Tibial artery (tissue), 4 donors: Measurements from ENCODE around the gene KCNN3.

Experiments used
- DNase-seq, 2 donors: peaks; one replicate each; pipeline ENCODE4 v3.0.0-alpha.2; 2019
- H3K27ac ChIP-seq, 2 donors: fragments of 200-600 bp; sonication (generic) in 1 of 2; 1 replicate in 1 of 2; 2 replicates in 1 of 2; pipeline ENCODE4 v1.5.1; 2018 to 2019; ENCODE audit warnings: mild to moderate bottlenecking in 1 of 2
- H3K27me3 ChIP-seq, 2 donors: fragments of 200-600 bp; sonication (generic) in 1 of 2; one replicate each; pipeline versions ENCODE4 v1.5.1 to v1.6.0; 2016 to 2019
- H3K36me3 ChIP-seq, 3 donors: fragments of 200-600 bp; sonication (generic) in 2 of 3; one replicate each; pipeline ENCODE4 v1.5.1; 2016 to 2019; ENCODE audit warnings: mild to moderate bottlenecking in 2 of 3
- H3K4me1 ChIP-seq, 4 donors: fragments of 200-600 bp; sonication (generic) in 2 of 4; 1 replicate in 3 of 4; 2 replicates in 1 of 4; pipeline ENCODE4 v1.5.1; 2016 to 2019
- H3K4me3 ChIP-seq, 2 donors: fragments of 200-600 bp; sonication (generic) in 1 of 2; 1 replicate in 1 of 2; 2 replicates in 1 of 2; pipeline ENCODE4 v1.5.1; 2018 to 2019; ENCODE audit warnings: mild to moderate bottlenecking in 2 of 2
- H3K9me3 ChIP-seq, 3 donors: fragments of 200-600 bp; sonication (generic) in 1 of 3; one replicate each; pipeline ENCODE4 v1.5.1; 2016 to 2019
- CTCF ChIP-seq, 2 experiments: fragments of 200-600 bp in 1 of 2; fragments of 450-650 bp in 1 of 2; IDR thresholded peaks; one replicate each; pipeline ENCODE4 v1.5.1; 2017 to 2019; ENCODE audit warnings: antibody characterized with exemption in 2 of 2, mild to moderate bottlenecking in 1 of 2, moderate library complexity in 1 of 2
- intact Hi-C: fragments of 100-400 bp; cut with DNase I; formaldehyde crosslinking; loops from one replicate; pipeline ENCODE4 v1.15.0; 2023; ENCODE audit warnings: low total_unique reads

KCNN3 gene

GRCh38 chr1:154764181-154764580, 105.9 kb downstream of the KCNN3 start:
- Histone ChIP-seq H3K4me3 (no peak overlapping the region), H3K27me3 (peaks cover 3 to 44% of the 10 kb centered on the region in 2 donors), H3K27ac (no peak overlapping the region), H3K4me1 (peaks cover 0 to 21% (median 13%) of the 10 kb centered on the region in 4 donors), H3K36me3 (no peaks in the 10 kb centered on the region), H3K9me3 (no peaks in the 10 kb centered on the region)
- no peak for TF ChIP-seq CTCF (IDR thresholded peaks at IDR 0.05)
- DNase-seq = no peak
- intact Hi-C loops = no loop called here

- H3K4me3 ChIP-seq = peak overlapping the region; percentile 4 to 28
- no peaks in the 10 kb centered on the region for H3K36me3 ChIP-seq
- peak; percentile 49 to 64 for TF ChIP-seq CTCF (IDR thresholded peaks at IDR 0.05)
- peaks cover 3 to 51% of the 10 kb centered on the region in 2 donors for H3K27me3 ChIP-seq
- H3K27ac ChIP-seq = no peak overlapping the region
- H3K9me3 ChIP-seq = no peaks in the 10 kb centered on the region
- H3K4me1 ChIP-seq = peaks cover 0 to 7% (median 7%) of the 10 kb centered on the region in 4 donors
- DNase-seq = no peak
- intact Hi-C loops = loop anchor here (1.0 kb wide), 1 partner anchor 201 kb away; no protein-coding TSS in a partner anchor
Measured at GRCh38 chr1:154760469-154760933, 109.6 kb downstream of the KCNN3 start.

- intact Hi-C loops = loop anchor here (1.0 kb wide), 1 partner anchor 200 kb away; no protein-coding TSS in a partner anchor
- Histone ChIP-seq H3K27ac (no peak overlapping the region), H3K4me3 (no peak overlapping the region), H3K36me3 (no peaks in the 10 kb centered on the region), H3K27me3 (peaks cover 3 to 49% of the 10 kb centered on the region in 2 donors), H3K9me3 (no peaks in the 10 kb centered on the region), H3K4me1 (peaks cover 0 to 7% (median 7%) of the 10 kb centered on the region in 4 donors)
- no peak for TF ChIP-seq CTCF (IDR thresholded peaks at IDR 0.05)
- DNase-seq = no peak
Measured at GRCh38 chr1:154759793-154760192, 110.3 kb downstream of the KCNN3 start.

- H3K4me3 ChIP-seq = no peak overlapping the region
- no peaks in the 10 kb centered on the region for H3K9me3 ChIP-seq
- DNase-seq = no peak
- TF ChIP-seq CTCF (IDR thresholded peaks at IDR 0.05) = no peak
- peaks cover 0 to 7% (median 7%) of the 10 kb centered on the region in 4 donors for H3K4me1 ChIP-seq
- intact Hi-C loops = no loop called here
- H3K27ac ChIP-seq = no peak overlapping the region
- no peaks in the 10 kb centered on the region for H3K36me3 ChIP-seq
- peaks cover 3 to 51% of the 10 kb centered on the region in 2 donors for H3K27me3 ChIP-seq
Measured at GRCh38 chr1:154759196-154759595, 110.9 kb downstream of the KCNN3 start.

- peaks cover 3 to 51% of the 10 kb centered on the region in 2 donors for H3K27me3 ChIP-seq
- intact Hi-C loops = no loop called here
- no peaks in the 10 kb centered on the region for H3K36me3 ChIP-seq
- no peak for DNase-seq
- H3K27ac ChIP-seq = no peak overlapping the region
- no peak overlapping the region for H3K4me3 ChIP-seq
- H3K4me1 ChIP-seq = peaks cover 0 to 7% (median 7%) of the 10 kb centered on the region in 4 donors
- no peaks in the 10 kb centered on the region for H3K9me3 ChIP-seq
- no peak for TF ChIP-seq CTCF (IDR thresholded peaks at IDR 0.05)
Measured at GRCh38 chr1:154758346-154758745, 111.7 kb downstream of the KCNN3 start.
